H1 (cell line): ENCODE data around the gene ZNF423. TPM values are rescaled to one million over a fixed set of nuclear protein-coding genes. Genes with fewer than 3 reads are reported as not detected.
A peak's percentile ranks its signal among the peaks of the same experiment; 100 is the strongest.

Experiments used
- CTCF ChIA-PET: fragments of 300-600 bp; sonication (Branson Sonifier 250); formaldehyde crosslinking; loops from one replicate; lab custom pipeline; 2021; ENCODE audit not compliant: partially characterized antibody; lab: Charles Lee
- POLR2A ChIA-PET: fragments of 300-600 bp; sonication (Branson Sonifier 250); formaldehyde crosslinking; loops from one replicate; lab custom pipeline; 2021; ENCODE audit warnings: inconsistent platforms; ENCODE audit not compliant: partially characterized antibody; lab: Charles Lee
- DNase-seq, 2 experiments: peaks; one replicate each; pipeline versions ENCODE4 v3.0.0 to v3.0.0-alpha.2; 2010 to 2022; ENCODE audit warnings: low spot score in 2 of 2, low read depth in 1 of 2, mixed read lengths in 1 of 2
- FAIRE-seq: peaks from 2 replicates; lab custom pipeline; 2011; peaks lifted over from hg19 to GRCh38; lab: Jason Lieb, UNC
- H2AFZ ChIP-seq: 2 replicates; pipeline ENCODE4 v1.8.1; 2012; ENCODE audit warnings: low read length, inconsistent platforms
- H2AK5ac ChIP-seq: 2 replicates; pipeline ENCODE4 v1.6.1; 2013; ENCODE audit warnings: low read depth, low read length
- H2BK120ac ChIP-seq: replicated peaks from 2 replicates; pipeline ENCODE3; 2013; ENCODE audit warnings: low read depth, low read length, inconsistent platforms
- H2BK12ac ChIP-seq: 2 replicates; pipeline ENCODE4 v1.6.1; 2013; ENCODE audit warnings: low read depth, low read length
- H2BK15ac ChIP-seq: 2 replicates; pipeline ENCODE4 v1.6.1; 2013; ENCODE audit warnings: low read length
- H2BK20ac ChIP-seq: 2 replicates; pipeline ENCODE4 v1.6.1; 2013; ENCODE audit warnings: low read length
- H2BK5ac ChIP-seq: 2 replicates; pipeline ENCODE4 v1.6.1; 2013; ENCODE audit warnings: low read depth, low read length
- H3K14ac ChIP-seq: 2 replicates; pipeline ENCODE4 v1.6.1; 2013; ENCODE audit warnings: inconsistent platforms; ENCODE audit not compliant: insufficient read length
- H3K18ac ChIP-seq: 2 replicates; pipeline ENCODE4 v1.6.1; 2013; ENCODE audit warnings: low read length; ENCODE audit errors: extremely low read depth
- H3K23ac ChIP-seq: 2 replicates; pipeline ENCODE4 v1.6.1; 2013; ENCODE audit warnings: inconsistent platforms; ENCODE audit not compliant: insufficient read length
- H3K23me2 ChIP-seq: 2 replicates; pipeline ENCODE4 v1.6.1; 2013; ENCODE audit warnings: low read depth, low read length
- H3K27ac ChIP-seq: 2 replicates; pipeline ENCODE4 v1.6.1; 2011; ENCODE audit warnings: low read depth, low read length, inconsistent platforms
- H3K27me3 ChIP-seq, 4 experiments: replicated peaks in 1 of 4; 1 replicate in 1 of 4; 2 replicates in 3 of 4; pipeline versions ENCODE4 v1.6.1 to v1.8.1; 2011 to 2013; ENCODE audit warnings: low read length in 3 of 4, mild to moderate bottlenecking in 3 of 4, inconsistent platforms in 2 of 4, mixed read lengths in 2 of 4, moderate library complexity in 1 of 4; ENCODE audit not compliant: control insufficient read depth in 3 of 4, insufficient read depth in 3 of 4; ENCODE audit errors: extremely low read depth in 1 of 4
- H3K36me3 ChIP-seq, 4 experiments: 2 replicates each; pipeline versions ENCODE4 v1.6.1 to v1.8.1; 2011 to 2013; ENCODE audit warnings: mild to moderate bottlenecking in 4 of 4, low read length in 3 of 4, moderate library complexity in 2 of 4, control low read depth in 1 of 4, inconsistent platforms in 1 of 4; ENCODE audit not compliant: insufficient read depth in 4 of 4, control insufficient read depth in 2 of 4
- H3K4ac ChIP-seq: replicated peaks from 2 replicates; pipeline ENCODE3; 2013; ENCODE audit warnings: low read length, low read depth, mixed read lengths, inconsistent platforms; ENCODE audit not compliant: insufficient read length
- H3K4me1 ChIP-seq, 4 experiments: replicated peaks in 1 of 4; 1 replicate in 1 of 4; 2 replicates in 3 of 4; pipeline versions ENCODE4 v1.6.1 to v1.8.1; 2011 to 2013; ENCODE audit warnings: low read length in 3 of 4, inconsistent platforms in 2 of 4, mixed read lengths in 1 of 4; ENCODE audit not compliant: insufficient read depth in 4 of 4, control insufficient read depth in 3 of 4
- H3K4me2 ChIP-seq, 2 experiments: 2 replicates each; pipeline versions ENCODE4 v1.6.1 to v1.8.1; 2011 to 2013; ENCODE audit warnings: low read depth in 2 of 2, low read length in 2 of 2, control low read depth in 1 of 2, inconsistent platforms in 1 of 2, mild to moderate bottlenecking in 1 of 2; ENCODE audit not compliant: insufficient read depth in 1 of 2
- H3K4me3 ChIP-seq, 4 experiments: fragments of 200-600, 300-600 bp in 1 of 4; sonication (generic), shearing (Covaris generic), sonication (Bioruptor Twin) in 1 of 4; 2 replicates each; pipeline versions ENCODE4 v1.5.1 to v1.8.1; 2011 to 2016; ENCODE audit warnings: low read length in 4 of 4, low read depth in 3 of 4, control low read depth in 2 of 4, inconsistent platforms in 2 of 4, mild to moderate bottlenecking in 2 of 4, mixed read lengths in 1 of 4, moderate library complexity in 1 of 4; ENCODE audit not compliant: insufficient read depth in 2 of 4; ENCODE audit errors: extremely low read depth in 1 of 4
- H3K56ac ChIP-seq: replicated peaks from 2 replicates; pipeline ENCODE3; 2013; ENCODE audit warnings: low read depth, mild to moderate bottlenecking, mixed read lengths, low read length, inconsistent platforms; ENCODE audit not compliant: insufficient read length
- H3K79me1 ChIP-seq: 2 replicates; pipeline ENCODE4 v1.6.1; 2013; ENCODE audit warnings: low read depth, low read length, control low read depth
- H3K79me2 ChIP-seq, 2 experiments: 2 replicates each; pipeline versions ENCODE4 v1.6.1 to v1.8.1; 2012 to 2013; ENCODE audit warnings: low read length in 2 of 2, mild to moderate bottlenecking in 2 of 2, inconsistent platforms in 1 of 2; ENCODE audit not compliant: insufficient read depth in 2 of 2, control insufficient read depth in 1 of 2
- H3K9ac ChIP-seq, 4 experiments: replicated peaks in 1 of 4; 1 replicate in 1 of 4; 2 replicates in 3 of 4; pipeline versions ENCODE4 v1.6.1 to v1.8.1; 2011 to 2013; ENCODE audit warnings: low read depth in 3 of 4, low read length in 3 of 4, control low read depth in 2 of 4, mild to moderate bottlenecking in 2 of 4, moderate library complexity in 2 of 4, inconsistent platforms in 1 of 4; ENCODE audit errors: extremely low read depth in 1 of 4
- H3K9me3 ChIP-seq, 2 experiments: 2 replicates each; pipeline versions ENCODE4 v1.6.1 to v1.8.1; 2012 to 2013; ENCODE audit warnings: mild to moderate bottlenecking in 2 of 2, moderate library complexity in 2 of 2, control low read depth in 1 of 2, inconsistent platforms in 1 of 2, low read depth in 1 of 2, low read length in 1 of 2, mixed read lengths in 1 of 2; ENCODE audit not compliant: insufficient read depth in 2 of 2
- H4K20me1 ChIP-seq, 2 experiments: replicated peaks in 1 of 2; 2 replicates each; pipeline versions ENCODE3 to v1.8.1; 2011 to 2013; ENCODE audit warnings: inconsistent platforms in 2 of 2, low read length in 2 of 2, mild to moderate bottlenecking in 1 of 2; ENCODE audit not compliant: insufficient read depth in 2 of 2, control insufficient read depth in 1 of 2
- H4K5ac ChIP-seq: 2 replicates; pipeline ENCODE4 v1.6.1; 2013; ENCODE audit warnings: low read length, low read depth, mixed read lengths, inconsistent platforms; ENCODE audit not compliant: insufficient read length
- H4K8ac ChIP-seq: 2 replicates; pipeline ENCODE4 v1.8.0; 2013; ENCODE audit warnings: mild to moderate bottlenecking, moderate library complexity, low read length, inconsistent platforms; ENCODE audit not compliant: insufficient read depth; ENCODE audit errors: extremely low read depth
- H4K91ac ChIP-seq: replicated peaks from 2 replicates; pipeline ENCODE3; 2013; ENCODE audit warnings: low read length, mixed read lengths, inconsistent platforms; ENCODE audit not compliant: insufficient read length
- HDAC6 ChIP-seq: IDR thresholded peaks from one replicate; pipeline ENCODE4 v1.7.1; 2012; ENCODE audit warnings: low read depth, mild to moderate bottlenecking, inconsistent platforms, low read length, moderate library complexity
- POLR2A ChIP-seq, 2 experiments: IDR thresholded peaks; 1 replicate in 1 of 2; 2 replicates in 1 of 2; pipeline ENCODE4 v1.6.1; 2011; ENCODE audit warnings: low read depth in 2 of 2, low read length in 2 of 2, mild to moderate bottlenecking in 2 of 2; ENCODE audit errors: control extremely low read depth in 1 of 2
- RAD21 ChIP-seq, 2 experiments: IDR thresholded peaks in 1 of 2; conservative IDR thresholded peaks in 1 of 2; 2 replicates each; pipeline ENCODE4 v1.6.1; 2011; ENCODE audit warnings: low read depth in 2 of 2, low read length in 2 of 2, improper control_type of control experiment in 1 of 2, inconsistent platforms in 1 of 2, mild to moderate bottlenecking in 1 of 2, moderate library complexity in 1 of 2
- SIN3A ChIP-seq, 2 experiments: IDR thresholded peaks in 1 of 2; conservative IDR thresholded peaks in 1 of 2; 2 replicates each; pipeline ENCODE4 v1.6.1; 2011 to 2012; ENCODE audit warnings: low read length in 2 of 2, improper control_type of control experiment in 1 of 2, low read depth in 1 of 2, mild to moderate bottlenecking in 1 of 2
- SP4 ChIP-seq: IDR thresholded peaks from 2 replicates; pipeline ENCODE4 v1.6.1; 2012; ENCODE audit warnings: low read length, inconsistent platforms
- TEAD4 ChIP-seq: IDR thresholded peaks from 2 replicates; pipeline ENCODE4 v1.6.1; 2012; ENCODE audit warnings: low read depth, low read length, inconsistent platforms, mixed read lengths
- WGBS, 2 experiments: shearing (Covaris generic) in 1 of 2; methylation state at CpG; one replicate each; pipeline versions ENCODE4 v1.1.6 to v1.1.7; 2013 to 2015; ENCODE audit warnings: low lambda C conversion rate in 2 of 2, mixed read lengths in 2 of 2, inconsistent platforms in 1 of 2, low coverage in 1 of 2, missing lambda C conversion rate in 1 of 2; ENCODE audit not compliant: insufficient replicate concordance in 2 of 2, insufficient coverage in 1 of 2, insufficient read length in 1 of 2; ENCODE audit errors: extremely low coverage in 1 of 2, missing lambda C conversion rate in 1 of 2; 5-methylcytosine and 5-hydroxymethylcytosine counted together
- polyA plus RNA-seq, 7 experiments: library from polyadenylated mRNA; depleted of rRNA in 3 of 7; stranded (reverse) in 5 of 7; unstranded in 2 of 7; fragments of >200 nt in 5 of 7; fragments of 200-250 nt in 2 of 7; gene quantifications; 1 replicate in 5 of 7; 2 replicates in 1 of 7; 4 replicates in 1 of 7; pipeline versions ENCODE4 v1.2.1 to v1.2.3, GENCODE V29; 2011 to 2013; ENCODE audit warnings: missing spikeins in 2 of 7, mixed read lengths in 2 of 7
- total RNA-seq: library from RNA; stranded (reverse); fragmentation: NEBNext Ultra II Directional; extraction: Animal tissue kit (Norgen Biotek cat#: 25700); gene quantifications from 2 replicates; pipeline ENCODE4 v1.2.1, GENCODE V29; 2021

ZNF423 gene
- total and polyA plus RNA-seq, 2 of the 8 experiments (the other 6 are each of a cell fraction or from before 2014, with no cell fraction given) = 38.2 to 52.3 TPM

GRCh38 chr16:49716339-49716934 is 139.5 kb downstream of the ZNF423 start:
- H2AFZ ChIP-seq = no peak overlapping the region
- no peak overlapping the region for H4K5ac ChIP-seq
- peak overlapping the region; percentile 28; the same call in 1 of the 2 replicates for H2AK5ac ChIP-seq
- H4K20me1 ChIP-seq = no peaks in the 10 kb centered on the region
- no peak overlapping the region for H4K91ac ChIP-seq
- no peak for FAIRE-seq
- H3K27me3 ChIP-seq = no peaks in the 10 kb centered on the region
- no peaks in the 10 kb centered on the region for H3K9me3 ChIP-seq
- H3K27ac ChIP-seq = no peak overlapping the region
- H3K4ac ChIP-seq = no peak overlapping the region
- H2BK12ac ChIP-seq = no peak overlapping the region
- no peak overlapping the region for H3K18ac ChIP-seq
- no peak overlapping the region for H3K23ac ChIP-seq
- no peak overlapping the region for H2BK20ac ChIP-seq
- ChIA-PET CTCF (interaction anchor here (1.1 to 1.6 kb wide), 3 partner anchors 11 to 123 kb away, joined by 4 to 5 read pairs (median 4); no protein-coding TSS in a partner anchor), POLR2A (interaction anchor here (0.6 kb wide), 1 partner anchor 168 kb away, joined by 3 read pairs; no protein-coding TSS in a partner anchor)
- H3K9ac ChIP-seq = no peak overlapping the region
- H3K4me2 ChIP-seq = no peak overlapping the region
- no peak overlapping the region for H4K8ac ChIP-seq
- H3K14ac ChIP-seq = no peak overlapping the region
- no peak overlapping the region for H3K4me3 ChIP-seq
- H2BK5ac ChIP-seq = no peak overlapping the region
- TF ChIP-seq TEAD4 (no peak), POLR2A (IDR thresholded peaks at IDR 0.05; ENCODE audit: control extremely low read depth in 1 of 2, low read depth in 2 of 2, low read length in 2 of 2) (no peak), RAD21 (IDR thresholded peaks at IDR 0.05 in 1 of 2, conservative IDR thresholded peaks at IDR 0.05 in 1 of 2; ENCODE audit: low read depth in 2 of 2, low read length in 2 of 2) (no peak), SIN3A (conservative IDR thresholded peaks at IDR 0.05 in 1 of 2, IDR thresholded peaks at IDR 0.05 in 1 of 2; ENCODE audit: low read depth in 1 of 2, low read length in 2 of 2) (no peak), HDAC6 (no peak), SP4 (no peak)
- H3K23me2 ChIP-seq = no peaks in the 10 kb centered on the region
- peaks cover 0 to 6% of the 10 kb centered on the region in 2 experiments; a peak in 1 of 4 replicates for H3K79me2 ChIP-seq
- no peaks in the 10 kb centered on the region for H3K36me3 ChIP-seq
- peaks cover 16% of the 10 kb centered on the region for H3K79me1 ChIP-seq
- DNase-seq = no peak
- H2BK15ac ChIP-seq = no peak overlapping the region
- no peak overlapping the region for H2BK120ac ChIP-seq
- WGBS, 2 experiments = 92% methylated on average over 12 of the region's 12 CpGs; no CpG with 5 or more reads in 1 of the 2 experiments
- H3K56ac ChIP-seq = no peak overlapping the region
- H3K4me1 ChIP-seq = peaks cover 0 to 17% (median 2%) of the 10 kb centered on the region in 4 experiments; a peak in 5 of 7 replicates
